ENCODE data around the gene GBP2.

Gene GBP2

DNA sequence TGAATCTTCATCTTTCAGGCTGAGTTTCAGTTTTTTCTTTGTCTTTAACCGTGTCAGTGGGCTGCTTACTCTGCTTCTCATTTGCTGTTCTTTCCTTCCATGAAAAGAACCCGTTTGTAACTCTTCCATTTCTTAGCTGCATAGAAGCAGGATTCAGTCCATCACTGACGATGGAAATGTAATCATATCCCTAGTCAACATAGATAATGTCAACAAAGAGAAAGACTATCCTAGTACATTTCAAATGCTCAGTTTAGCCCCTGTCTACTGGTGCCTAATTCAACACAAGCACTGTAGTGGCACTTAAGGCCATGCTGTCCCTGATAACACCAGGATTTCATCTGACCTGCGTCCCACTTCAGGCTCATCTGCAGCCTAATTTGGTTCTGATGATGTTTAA is 61.3 kb downstream of the GBP2 start:
- no peak for DNase-seq (ENCODE audit: low spot score)

DNA sequence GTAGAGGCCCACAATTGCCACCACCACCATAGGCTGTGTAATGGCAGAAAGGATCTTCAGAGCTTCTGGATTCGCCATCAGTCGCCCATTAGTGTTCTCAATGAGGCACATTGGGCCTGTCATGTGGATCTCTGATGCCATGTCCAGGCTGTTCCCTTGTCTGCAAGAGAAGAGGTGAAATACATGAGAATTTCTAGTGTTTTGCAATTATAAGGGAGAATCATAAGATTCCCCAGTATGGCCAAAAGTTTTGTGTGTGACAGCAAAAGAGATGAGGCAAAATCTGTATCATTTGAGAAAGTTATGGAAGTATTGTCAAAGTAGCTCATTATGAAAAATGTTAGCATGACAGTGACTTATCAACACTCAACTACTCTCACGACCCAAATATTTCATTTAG is 62.8 kb downstream of the GBP2 start:
- DNase-seq (ENCODE audit: low spot score), result no peak

DNA sequence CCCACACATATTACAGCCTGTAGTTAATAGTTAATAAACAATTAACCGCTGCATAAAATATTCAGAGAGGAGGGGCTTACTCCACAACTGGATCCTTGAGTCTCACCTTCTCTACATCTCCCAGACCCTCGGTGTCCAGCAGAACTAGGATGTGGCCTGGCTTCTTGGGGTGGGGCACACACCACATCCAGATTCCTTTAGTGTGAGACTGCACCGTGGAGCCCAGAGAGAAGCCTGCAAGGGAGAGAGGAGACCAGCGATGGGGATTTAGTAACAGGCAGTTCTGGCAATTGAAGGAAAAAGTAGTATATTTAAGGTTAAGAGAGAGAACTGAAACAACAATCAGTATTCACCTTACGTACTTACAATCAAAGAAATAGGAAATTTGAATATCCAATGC is 65.8 kb downstream of the GBP2 start:
- no peak for DNase-seq (ENCODE audit: low spot score)
